Ishikawa (cell line): ENCODE measurements around the gene APOA4.

ENCODE experiments used
- CEBPB ChIP-seq: IDR thresholded peaks from 2 replicates; pipeline ENCODE4 v1.6.1; 2012
- CREB1 ChIP-seq: IDR thresholded peaks from 2 replicates; pipeline ENCODE4 v1.6.1; 2012; ENCODE audit warnings: low read depth
- EGR1 ChIP-seq: IDR thresholded peaks from 2 replicates; pipeline ENCODE4 v1.6.1; 2012
- EP300 ChIP-seq: IDR thresholded peaks from 2 replicates; pipeline ENCODE4 v1.6.1; 2012; ENCODE audit warnings: borderline replicate concordance
- FOXM1 ChIP-seq: IDR thresholded peaks from 2 replicates; pipeline ENCODE4 v1.6.1; 2012; ENCODE audit warnings: low read depth, borderline replicate concordance
- MAX ChIP-seq: IDR thresholded peaks from 2 replicates; pipeline ENCODE4 v1.6.1; 2012
- NFIC ChIP-seq: IDR thresholded peaks from 2 replicates; pipeline ENCODE4 v1.6.1; 2012
- RAD21 ChIP-seq: IDR thresholded peaks from 2 replicates; pipeline ENCODE4 v1.6.1; 2012; ENCODE audit warnings: low read depth
- TAF1 ChIP-seq: IDR thresholded peaks from 2 replicates; pipeline ENCODE4 v1.6.1; 2012; ENCODE audit warnings: low read depth, mild to moderate bottlenecking
- TCF12 ChIP-seq: IDR thresholded peaks from 2 replicates; pipeline ENCODE4 v1.6.1; 2012; ENCODE audit warnings: low read depth
- TEAD4 ChIP-seq: IDR thresholded peaks from 2 replicates; pipeline ENCODE4 v1.6.1; 2012
- USF1 ChIP-seq: IDR thresholded peaks from 2 replicates; pipeline ENCODE4 v1.6.1; 2012
- YY1 ChIP-seq: IDR thresholded peaks from 2 replicates; pipeline ENCODE4 v1.6.1; 2012; ENCODE audit warnings: low read depth
- ZBTB7A ChIP-seq: IDR thresholded peaks from 2 replicates; pipeline ENCODE4 v1.6.1; 2012; ENCODE audit warnings: low read depth
- TF ChIP-seq, protein P1 (sequence below): IDR thresholded peaks from 2 replicates; pipeline ENCODE4 v1.6.1; 2012; ENCODE audit warnings: low read depth, mild to moderate bottlenecking

APOA4 gene

GRCh38 chr11:116857316-116857715 lies 34.2 kb upstream of the APOA4 start:
- TF ChIP-seq MAX: no peak
- no peak for TF ChIP-seq TCF12
- TF ChIP-seq CREB1: no peak
- TF ChIP-seq, protein P1, sequence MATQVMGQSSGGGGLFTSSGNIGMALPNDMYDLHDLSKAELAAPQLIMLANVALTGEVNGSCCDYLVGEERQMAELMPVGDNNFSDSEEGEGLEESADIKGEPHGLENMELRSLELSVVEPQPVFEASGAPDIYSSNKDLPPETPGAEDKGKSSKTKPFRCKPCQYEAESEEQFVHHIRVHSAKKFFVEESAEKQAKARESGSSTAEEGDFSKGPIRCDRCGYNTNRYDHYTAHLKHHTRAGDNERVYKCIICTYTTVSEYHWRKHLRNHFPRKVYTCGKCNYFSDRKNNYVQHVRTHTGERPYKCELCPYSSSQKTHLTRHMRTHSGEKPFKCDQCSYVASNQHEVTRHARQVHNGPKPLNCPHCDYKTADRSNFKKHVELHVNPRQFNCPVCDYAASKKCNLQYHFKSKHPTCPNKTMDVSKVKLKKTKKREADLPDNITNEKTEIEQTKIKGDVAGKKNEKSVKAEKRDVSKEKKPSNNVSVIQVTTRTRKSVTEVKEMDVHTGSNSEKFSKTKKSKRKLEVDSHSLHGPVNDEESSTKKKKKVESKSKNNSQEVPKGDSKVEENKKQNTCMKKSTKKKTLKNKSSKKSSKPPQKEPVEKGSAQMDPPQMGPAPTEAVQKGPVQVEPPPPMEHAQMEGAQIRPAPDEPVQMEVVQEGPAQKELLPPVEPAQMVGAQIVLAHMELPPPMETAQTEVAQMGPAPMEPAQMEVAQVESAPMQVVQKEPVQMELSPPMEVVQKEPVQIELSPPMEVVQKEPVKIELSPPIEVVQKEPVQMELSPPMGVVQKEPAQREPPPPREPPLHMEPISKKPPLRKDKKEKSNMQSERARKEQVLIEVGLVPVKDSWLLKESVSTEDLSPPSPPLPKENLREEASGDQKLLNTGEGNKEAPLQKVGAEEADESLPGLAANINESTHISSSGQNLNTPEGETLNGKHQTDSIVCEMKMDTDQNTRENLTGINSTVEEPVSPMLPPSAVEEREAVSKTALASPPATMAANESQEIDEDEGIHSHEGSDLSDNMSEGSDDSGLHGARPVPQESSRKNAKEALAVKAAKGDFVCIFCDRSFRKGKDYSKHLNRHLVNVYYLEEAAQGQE: no peak
- TF ChIP-seq FOXM1: no peak
- no peak for TF ChIP-seq TAF1

DNA sequence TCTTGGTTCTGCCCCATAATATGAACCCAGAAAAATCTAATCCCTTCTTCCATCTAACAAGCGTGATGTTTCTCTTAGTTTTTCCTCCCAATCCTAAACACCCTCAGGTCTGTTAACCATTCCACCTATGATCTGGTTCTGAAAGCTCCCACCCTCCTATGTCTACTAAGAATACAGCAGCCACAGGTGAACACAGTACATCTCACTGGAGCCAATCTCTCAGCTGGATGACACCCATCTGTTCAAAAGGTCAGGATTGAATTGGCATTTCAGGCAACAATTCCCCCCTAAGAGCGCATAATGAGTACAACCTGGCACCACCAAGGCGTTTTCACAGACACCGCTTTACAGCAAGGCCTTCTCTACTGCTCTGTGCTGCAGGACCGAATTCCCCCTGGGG lies 33.3 kb upstream of the APOA4 start:
- TF ChIP-seq TCF12 (no peak), CEBPB (no peak), TAF1 (no peak), EP300 (no peak), CREB1 (no peak), USF1 (no peak), FOXM1 (no peak), YY1 (no peak), RAD21 (no peak)
- TF ChIP-seq, protein P1: no peak

GRCh38 chr11:116855413-116855812 lies 32.3 kb upstream of the APOA4 start:
- TF ChIP-seq USF1 (no peak), ZBTB7A (no peak), TCF12 (no peak), CREB1 (no peak), TEAD4 (no peak), FOXM1 (no peak), EP300 (no peak), YY1 (no peak)
- TF ChIP-seq, protein P1: no peak

DNA sequence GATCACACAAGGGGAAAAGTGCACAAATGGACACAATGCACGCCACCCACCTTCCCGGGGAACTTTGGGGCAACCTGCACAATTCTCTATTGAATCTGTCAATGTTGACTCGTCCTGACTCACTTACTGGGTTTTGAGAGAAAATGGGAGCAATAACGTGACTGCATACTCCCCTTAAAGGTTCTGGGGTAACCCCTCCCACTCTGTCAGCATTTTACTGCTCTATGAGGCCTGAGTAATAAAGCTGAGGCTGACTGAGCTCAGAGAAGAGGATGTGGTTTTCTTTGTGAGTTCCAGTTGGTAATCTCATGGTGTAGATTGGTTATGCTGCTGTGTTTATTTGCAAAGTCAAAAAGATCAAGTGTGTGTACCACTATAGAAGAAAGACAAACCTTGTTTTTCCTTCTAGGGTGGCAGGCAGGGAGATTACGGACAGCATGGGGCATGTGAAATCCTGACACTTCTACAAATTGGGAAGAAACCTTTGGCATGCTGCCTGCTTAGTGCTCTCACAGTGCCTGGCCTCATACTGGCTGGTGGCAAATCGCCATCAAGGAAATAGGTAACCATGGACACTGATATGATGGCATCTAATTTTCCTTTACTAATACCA lies 30.5 kb upstream of the APOA4 start:
- no peak for TF ChIP-seq TCF12
- no peak for TF ChIP-seq FOXM1
- TF ChIP-seq USF1: no peak
- TF ChIP-seq NFIC: no peak
- TF ChIP-seq EGR1: no peak
- TF ChIP-seq, protein P1: no peak
- TF ChIP-seq EP300: no peak
- TF ChIP-seq YY1: no peak
- TF ChIP-seq ZBTB7A: no peak
- no peak for TF ChIP-seq CREB1
- no peak for TF ChIP-seq RAD21
- TF ChIP-seq MAX: no peak
- no peak for TF ChIP-seq CEBPB
- TF ChIP-seq TEAD4: no peak
- TF ChIP-seq TAF1: no peak
